HEK293T (cell line): ENCODE measurements around the gene ADAM23.

ENCODE experiments used
- CTCF ChIA-PET: fragments of 350-600 bp; formaldehyde crosslinking; extraction: SDS; loops from one replicate; lab custom pipeline; 2021; ENCODE audit warnings: antibody characterized with exemption, inconsistent platforms; lab: Yijun Ruan, JAX
- POLR2A ChIA-PET: fragments of 350-600 bp; formaldehyde crosslinking; extraction: SDS; loops from one replicate; lab custom pipeline; 2020; ENCODE audit warnings: antibody characterized with exemption, inconsistent platforms; lab: Yijun Ruan, JAX
- DNase-seq: peaks from one replicate; pipeline ENCODE4 v3.0.0; 2012; ENCODE audit warnings: mixed read lengths; ENCODE audit errors: extremely low spot score
- ARNT ChIP-seq: fragments of 450-650 bp; IDR thresholded peaks from 2 replicates; pipeline ENCODE4 v1.6.1; 2017; ENCODE audit warnings: mild to moderate bottlenecking
- BHLHE40 ChIP-seq: fragments of 450-650 bp; IDR thresholded peaks from 2 replicates; pipeline ENCODE4 v1.6.1; 2016; ENCODE audit warnings: mild to moderate bottlenecking, moderate library complexity, borderline replicate concordance
- CTBP1 ChIP-seq: fragments of 450-650 bp; IDR thresholded peaks from 2 replicates; pipeline ENCODE4 v1.6.1; 2016; ENCODE audit warnings: borderline replicate concordance
- ELF4 ChIP-seq: fragments of 450-650 bp; IDR thresholded peaks from 2 replicates; pipeline ENCODE4 v1.6.1; 2017; ENCODE audit warnings: antibody characterized with exemption
- FOXA1 ChIP-seq: fragments of 450-650 bp; IDR thresholded peaks from 2 replicates; pipeline ENCODE4 v1.6.1; 2016; ENCODE audit warnings: mild to moderate bottlenecking
- FOXK2 ChIP-seq: fragments of 450-650 bp; IDR thresholded peaks from 2 replicates; pipeline ENCODE4 v1.6.1; 2016; ENCODE audit warnings: mild to moderate bottlenecking
- FOXM1 ChIP-seq: fragments of 450-650 bp; IDR thresholded peaks from 2 replicates; pipeline ENCODE4 v1.6.1; 2017; ENCODE audit warnings: mild to moderate bottlenecking, borderline replicate concordance
- HDGF ChIP-seq: fragments of 450-650 bp; IDR thresholded peaks from 2 replicates; pipeline ENCODE4 v1.6.1; 2017; ENCODE audit warnings: antibody characterized with exemption, borderline replicate concordance
- L3MBTL2 ChIP-seq: fragments of 450-650 bp; conservative IDR thresholded peaks from 2 replicates; pipeline ENCODE4 v1.6.1; 2016; ENCODE audit warnings: mild to moderate bottlenecking
- LEF1 ChIP-seq: fragments of 450-650 bp; IDR thresholded peaks from 2 replicates; pipeline ENCODE4 v1.6.1; 2017; ENCODE audit warnings: mild to moderate bottlenecking, borderline replicate concordance
- NFRKB ChIP-seq: fragments of 450-650 bp; IDR thresholded peaks from 2 replicates; pipeline ENCODE4 v1.6.1; 2016; ENCODE audit warnings: mild to moderate bottlenecking, moderate library complexity
- SP1 ChIP-seq: fragments of 450-650 bp; IDR thresholded peaks from 2 replicates; pipeline ENCODE4 v1.6.1; 2017
- SUZ12 ChIP-seq: fragments of 450-650 bp; IDR thresholded peaks from 2 replicates; pipeline ENCODE4 v1.6.1; 2016; ENCODE audit warnings: mild to moderate bottlenecking
- TARDBP ChIP-seq: fragments of 450-650 bp; IDR thresholded peaks from 2 replicates; pipeline ENCODE4 v1.6.1; 2016
- ZNF384 ChIP-seq: fragments of 450-650 bp; IDR thresholded peaks from 2 replicates; pipeline ENCODE4 v1.6.1; 2016
- TF ChIP-seq, protein P1 (sequence below): fragments of 450-650 bp; IDR thresholded peaks from 2 replicates; pipeline ENCODE4 v1.6.1; 2016

ADAM23 gene

DNA sequence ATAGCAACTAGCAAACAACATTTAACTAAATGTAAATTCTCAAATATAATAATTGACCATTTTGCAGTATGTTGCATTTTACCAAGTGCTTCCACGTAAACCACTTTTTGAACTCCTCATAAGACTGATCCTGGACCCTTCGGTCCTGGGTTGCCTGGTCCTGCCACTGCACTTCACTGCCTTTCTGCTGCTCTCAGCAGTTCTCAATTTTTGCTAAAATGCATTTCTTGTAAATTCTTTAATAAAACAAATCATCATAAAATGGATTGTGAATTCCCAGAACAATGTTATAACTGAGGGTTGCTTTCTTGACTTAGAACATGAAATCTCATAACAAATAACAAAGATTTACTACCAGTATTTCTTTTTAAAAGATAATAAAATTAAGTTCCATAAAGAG is 12.9 kb upstream of the ADAM23 start:
- POLR2A ChIA-PET = no interaction called here
- no peak for DNase-seq
- TF ChIP-seq CTBP1 = no peak
- no peak for TF ChIP-seq NFRKB
- TF ChIP-seq FOXK2 = no peak
- no peak for TF ChIP-seq ELF4
- no peak for TF ChIP-seq TARDBP
- TF ChIP-seq FOXA1 = no peak
- TF ChIP-seq SP1 = no peak
- no peak for TF ChIP-seq BHLHE40
- no peak for TF ChIP-seq HDGF
- TF ChIP-seq, protein P1, sequence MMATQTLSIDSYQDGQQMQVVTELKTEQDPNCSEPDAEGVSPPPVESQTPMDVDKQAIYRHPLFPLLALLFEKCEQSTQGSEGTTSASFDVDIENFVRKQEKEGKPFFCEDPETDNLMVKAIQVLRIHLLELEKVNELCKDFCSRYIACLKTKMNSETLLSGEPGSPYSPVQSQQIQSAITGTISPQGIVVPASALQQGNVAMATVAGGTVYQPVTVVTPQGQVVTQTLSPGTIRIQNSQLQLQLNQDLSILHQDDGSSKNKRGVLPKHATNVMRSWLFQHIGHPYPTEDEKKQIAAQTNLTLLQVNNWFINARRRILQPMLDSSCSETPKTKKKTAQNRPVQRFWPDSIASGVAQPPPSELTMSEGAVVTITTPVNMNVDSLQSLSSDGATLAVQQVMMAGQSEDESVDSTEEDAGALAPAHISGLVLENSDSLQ = no peak
- no peak for TF ChIP-seq LEF1
- TF ChIP-seq L3MBTL2 = no peak
- TF ChIP-seq ARNT = no peak
- CTCF ChIA-PET = no interaction called here

DNA sequence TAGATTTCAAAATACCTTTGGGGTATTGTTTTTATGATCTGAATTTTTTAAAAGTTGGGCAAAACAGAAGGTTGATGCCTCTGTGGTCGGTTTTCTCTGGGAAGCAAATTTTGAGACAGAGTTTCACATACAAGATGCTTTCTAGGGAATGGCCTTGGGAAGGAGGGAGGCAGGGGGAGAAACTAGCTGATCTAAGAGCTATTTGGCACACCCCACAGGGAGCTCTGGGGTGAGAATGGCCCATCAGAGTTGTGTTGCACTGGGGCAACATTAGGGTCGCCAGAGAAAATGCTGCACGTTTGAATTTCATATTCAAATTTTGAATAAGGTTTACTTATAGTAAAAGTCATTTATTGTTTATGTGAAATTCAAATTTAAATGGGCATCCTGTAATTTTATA is 11.9 kb upstream of the ADAM23 start:
- ChIA-PET CTCF (no interaction called here), POLR2A (no interaction called here)
- no peak for DNase-seq
- no peak for TF ChIP-seq ELF4
- TF ChIP-seq FOXM1 = no peak
- TF ChIP-seq FOXK2 = no peak
- no peak for TF ChIP-seq FOXA1
- TF ChIP-seq, protein P1 = no peak
- TF ChIP-seq NFRKB = no peak
- no peak for TF ChIP-seq TARDBP
- no peak for TF ChIP-seq SP1
- no peak for TF ChIP-seq CTBP1
- no peak for TF ChIP-seq HDGF
- TF ChIP-seq ARNT = no peak
- TF ChIP-seq BHLHE40 = no peak
- no peak for TF ChIP-seq LEF1
- no peak for TF ChIP-seq L3MBTL2
- no peak for TF ChIP-seq ZNF384

DNA sequence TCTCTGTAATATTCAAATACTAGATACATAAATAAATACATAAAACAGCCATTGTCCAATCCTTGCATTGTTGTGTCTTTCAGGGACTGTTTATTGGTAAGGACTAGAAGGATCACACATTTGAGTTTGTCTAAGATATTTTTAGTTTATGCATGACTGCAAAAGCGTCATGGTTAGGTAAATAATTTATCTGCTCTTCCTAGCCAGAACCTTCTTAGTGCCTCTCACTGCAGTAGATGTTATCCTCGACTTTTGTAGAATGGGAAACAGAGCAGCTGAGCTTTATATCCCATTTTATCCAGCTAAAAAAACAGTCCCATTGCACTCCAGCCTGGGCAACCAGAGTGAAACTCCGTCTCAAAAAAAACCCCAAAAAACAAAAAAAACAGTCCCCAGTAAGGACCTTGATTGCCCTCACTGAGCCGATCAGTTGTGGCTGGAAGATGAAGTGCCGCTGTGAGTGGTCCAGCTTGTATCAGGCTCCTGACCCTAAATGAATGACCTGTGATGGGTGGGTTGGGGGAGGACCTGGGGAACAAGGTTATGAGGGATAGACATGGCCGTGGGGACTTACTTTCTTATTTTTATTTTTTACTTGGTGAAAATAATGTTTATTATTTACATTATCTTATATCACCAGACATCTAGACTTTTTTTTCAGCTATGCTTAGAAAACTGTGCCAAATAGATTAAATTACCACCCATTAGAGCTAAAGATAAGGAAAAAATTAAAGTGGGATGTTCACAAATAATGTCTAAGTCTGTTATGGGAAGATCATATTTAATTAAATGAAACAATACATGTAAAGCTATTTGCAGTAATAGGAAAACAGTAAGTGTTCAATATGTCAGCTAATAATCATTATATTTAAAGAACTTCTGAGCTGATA is 10.9 kb upstream of the ADAM23 start:
- TF ChIP-seq LEF1 (no peak), L3MBTL2 (no peak), CTBP1 (no peak), ARNT (no peak), FOXM1 (no peak), FOXK2 (no peak), FOXA1 (no peak), BHLHE40 (no peak)
- TF ChIP-seq, protein P1 = no peak
- ChIA-PET POLR2A (no interaction called here), CTCF (no interaction called here)
- DNase-seq = no peak

DNA sequence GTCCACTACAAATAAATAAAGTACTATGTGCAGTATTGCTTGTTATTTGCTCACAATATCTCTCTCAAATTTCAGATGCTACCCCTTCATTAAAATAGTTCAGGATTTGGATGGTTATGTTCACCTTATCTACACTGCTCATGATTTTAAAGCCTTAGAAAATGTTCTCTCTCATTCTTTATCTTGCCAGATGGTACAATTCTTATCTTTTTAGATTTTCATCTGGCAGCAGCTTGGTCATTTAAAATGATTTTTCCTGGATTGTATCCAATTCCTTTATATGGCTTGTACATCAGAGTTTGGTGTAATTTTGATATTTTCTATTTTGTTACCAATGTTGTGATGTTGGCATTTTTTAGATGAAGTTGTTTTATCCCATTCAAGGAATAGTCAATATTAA is 10.1 kb upstream of the ADAM23 start:
- DNase-seq = no peak
- CTCF ChIA-PET = no interaction called here
- no peak for TF ChIP-seq SUZ12
- TF ChIP-seq NFRKB = no peak
- no peak for TF ChIP-seq TARDBP
- no peak for TF ChIP-seq BHLHE40
- TF ChIP-seq, protein P1 = no peak
- TF ChIP-seq ELF4 = no peak
- TF ChIP-seq FOXM1 = no peak
- no peak for TF ChIP-seq FOXK2
- no peak for TF ChIP-seq CTBP1
- POLR2A ChIA-PET = no interaction called here

GRCh38 chr2:206433686-206434085 is 9.6 kb upstream of the ADAM23 start:
- CTCF ChIA-PET = no interaction called here
- no peak for TF ChIP-seq NFRKB
- no peak for TF ChIP-seq HDGF
- no peak for TF ChIP-seq FOXA1
- TF ChIP-seq CTBP1 = no peak
- TF ChIP-seq BHLHE40 = no peak
- TF ChIP-seq SUZ12 = no peak
- no peak for TF ChIP-seq LEF1
- no peak for TF ChIP-seq FOXM1
- no peak for TF ChIP-seq L3MBTL2
- TF ChIP-seq FOXK2 = no peak
- TF ChIP-seq TARDBP = no peak
- TF ChIP-seq ELF4 = no peak
- POLR2A ChIA-PET = no interaction called here
- no peak for DNase-seq
